Ectodermal cell (in vitro differentiated cells): ENCODE data around the gene MEOX1.
"Not testable (repeated sequence)": the region's sequence is repeated elsewhere in the genome, so short reads cannot be mapped to it uniquely, and the experiment has no call there.

Experiments used
- H3K27ac ChIP-seq: 2 replicates; pipeline ENCODE4 v1.7.0; 2013; ENCODE audit warnings: mild to moderate bottlenecking, low read depth, low read length; ENCODE audit not compliant: insufficient read depth, poor library complexity, severe bottlenecking
- H3K27me3 ChIP-seq: 2 replicates; pipeline ENCODE4 v1.7.0; 2013; ENCODE audit warnings: mild to moderate bottlenecking, low read length; ENCODE audit not compliant: insufficient read depth, control insufficient read depth, poor library complexity, severe bottlenecking
- H3K36me3 ChIP-seq: one replicate; pipeline ENCODE4 v1.7.0; 2013; ENCODE audit warnings: low read length; ENCODE audit not compliant: control insufficient read depth, insufficient read depth
- H3K4me1 ChIP-seq: one replicate; pipeline ENCODE4 v1.7.0; 2013; ENCODE audit warnings: low read length; ENCODE audit not compliant: control insufficient read depth, insufficient read depth
- H3K4me3 ChIP-seq: 2 replicates; pipeline ENCODE4 v1.7.0; 2013; ENCODE audit warnings: low read depth, low read length, control low read depth; ENCODE audit not compliant: insufficient read depth
- H3K9me3 ChIP-seq: 2 replicates; pipeline ENCODE4 v1.7.0; 2013; ENCODE audit warnings: mild to moderate bottlenecking, low read length, moderate library complexity; ENCODE audit not compliant: control insufficient read depth
- WGBS, 2 experiments: methylation state at CpG; one replicate each; pipeline ENCODE4 v1.1.7; 2013; ENCODE audit warnings: missing lambda C conversion rate in 2 of 2; 5-methylcytosine and 5-hydroxymethylcytosine counted together

MEOX1 gene

DNA sequence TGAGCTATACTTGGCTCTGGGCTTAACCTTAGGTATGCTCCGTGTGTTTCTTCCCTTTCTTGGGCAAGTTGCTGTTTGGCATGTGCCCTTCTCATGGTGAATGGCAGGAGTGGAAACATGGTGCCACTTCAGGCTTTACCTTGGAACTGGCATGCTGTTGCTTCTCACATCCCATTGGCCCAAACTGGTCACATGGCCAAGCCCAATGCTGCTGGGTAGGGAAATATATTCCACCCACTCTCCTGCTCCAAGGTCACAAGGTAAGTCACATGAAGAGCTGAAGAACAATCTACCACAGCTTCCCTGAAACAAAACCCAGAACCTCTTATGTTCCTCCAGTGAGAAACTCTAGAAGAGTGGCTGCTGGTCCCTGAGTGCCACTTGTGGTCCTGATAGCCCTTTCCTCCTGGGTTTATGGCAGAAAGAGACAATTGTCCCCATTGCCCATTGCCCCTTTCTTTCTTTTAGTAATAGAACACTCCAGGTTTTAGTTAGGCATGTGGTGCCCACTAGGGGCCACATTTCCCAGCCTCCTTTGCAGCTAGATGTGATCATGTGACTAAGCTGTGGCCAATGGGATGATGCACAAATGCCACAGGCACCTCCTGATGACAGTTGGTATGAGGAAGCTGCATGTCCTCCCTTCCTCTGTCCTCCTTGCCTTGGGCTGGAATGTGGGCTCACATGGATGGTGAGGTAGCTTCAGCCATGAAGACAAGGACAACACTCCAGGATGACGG lies 50.3 kb downstream of the MEOX1 start:
- Histone ChIP-seq H3K36me3 (no peaks in the 10 kb centered on the region), H3K9me3 (no peaks in the 10 kb centered on the region), H3K27ac (no peak overlapping the region), H3K4me1 (no peaks in the 10 kb centered on the region), H3K27me3 (no peaks in the 10 kb centered on the region), H3K4me3 (no peak overlapping the region)
- WGBS, 2 experiments, result 91 to 96% methylated on average over 2 of the region's 2 CpGs

DNA sequence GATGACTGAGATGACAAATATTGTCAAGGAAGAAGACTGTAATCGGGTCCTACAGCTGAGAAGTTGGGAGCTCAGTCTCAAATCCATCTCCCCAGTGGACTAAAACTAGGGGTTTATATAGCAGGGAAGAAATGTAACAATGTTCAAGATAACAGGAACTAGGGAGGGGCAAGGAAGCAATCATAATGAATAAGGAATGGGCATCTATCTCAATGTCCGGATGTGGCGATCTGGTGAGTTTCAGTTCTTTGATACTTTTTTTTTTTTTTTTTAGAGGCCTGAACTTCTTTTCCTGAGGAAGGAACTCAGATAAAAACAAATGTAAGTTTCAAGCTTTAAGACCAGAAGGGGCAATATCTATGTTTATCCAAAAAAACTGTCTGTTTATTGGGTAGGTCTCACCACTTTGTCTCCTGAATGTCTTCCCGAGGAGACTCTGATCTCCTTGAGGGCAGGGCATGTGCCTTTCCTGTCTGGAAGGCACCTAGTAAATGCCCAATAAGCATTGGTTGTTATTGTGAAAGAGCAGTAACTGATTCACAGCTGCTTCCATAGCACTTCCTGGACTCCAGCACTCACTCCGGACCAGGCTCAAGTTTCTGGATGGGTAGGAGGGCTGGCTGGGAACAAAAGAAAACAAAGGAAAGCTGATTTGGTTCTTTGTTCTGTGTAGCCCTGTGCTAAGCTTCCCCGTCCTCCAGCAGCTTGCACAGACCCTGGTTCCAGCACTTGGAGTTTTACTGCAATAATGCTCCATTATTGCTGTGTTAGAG lies 51.9 kb downstream of the MEOX1 start:
- H3K4me3 ChIP-seq, result no peak overlapping the region
- H3K27me3 ChIP-seq, result no peaks in the 10 kb centered on the region
- H3K9me3 ChIP-seq, result no peaks in the 10 kb centered on the region
- WGBS, 2 experiments, result 67 to 68% methylated on average over 6 of the region's 6 CpGs
- H3K4me1 ChIP-seq, result no peaks in the 10 kb centered on the region
- H3K27ac ChIP-seq, result no peak overlapping the region
- H3K36me3 ChIP-seq, result no peaks in the 10 kb centered on the region

DNA sequence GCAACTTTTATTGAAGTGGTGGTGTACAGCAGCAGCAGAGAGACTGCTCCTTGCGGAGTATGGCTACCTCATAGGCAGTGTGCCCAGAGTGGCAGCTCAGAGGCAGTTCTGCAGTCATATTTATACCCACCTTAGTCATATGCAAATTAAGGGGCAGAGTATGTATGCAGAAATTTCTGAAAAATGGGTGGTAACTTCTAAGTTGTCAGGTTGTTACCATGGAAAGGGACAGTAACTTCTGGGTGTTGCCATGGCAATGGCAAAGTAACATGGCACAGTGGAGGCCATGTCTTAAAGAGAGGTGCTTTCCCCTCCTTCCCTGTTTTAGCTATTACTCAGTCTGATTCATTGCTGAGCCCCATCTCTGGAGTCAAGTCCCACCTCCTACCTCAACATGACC lies 53.4 kb downstream of the MEOX1 start:
- no peaks in the 10 kb centered on the region for H3K4me1 ChIP-seq
- H3K9me3 ChIP-seq, result no peaks in the 10 kb centered on the region
- 100% methylated on average over 1 of the region's 1 CpG for WGBS, 2 experiments
- H3K36me3 ChIP-seq, result no peaks in the 10 kb centered on the region
- no peak overlapping the region for H3K4me3 ChIP-seq
- H3K27me3 ChIP-seq, result no peaks in the 10 kb centered on the region
- no peak overlapping the region for H3K27ac ChIP-seq

DNA sequence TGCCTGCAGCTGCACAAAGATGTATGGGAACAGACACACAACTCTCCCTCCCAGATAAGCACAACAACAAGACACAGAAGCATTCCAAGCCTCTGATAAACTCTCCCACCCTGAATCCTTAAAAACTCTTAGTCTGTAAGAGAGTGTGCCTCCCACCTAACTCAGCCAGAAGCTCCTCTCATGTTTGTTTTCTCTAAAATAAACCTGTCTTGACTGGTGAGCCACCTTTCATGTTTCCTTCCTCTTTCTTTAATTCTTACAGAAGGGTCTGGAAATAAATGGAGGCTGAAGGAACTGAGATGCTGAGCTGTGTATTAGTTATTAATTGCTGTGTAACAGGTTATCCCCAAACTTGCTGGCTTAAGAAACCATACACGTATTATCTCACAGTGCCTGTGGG lies 57.2 kb downstream of the MEOX1 start:
- no peaks in the 10 kb centered on the region for H3K36me3 ChIP-seq
- no peaks in the 10 kb centered on the region for H3K9me3 ChIP-seq
- H3K4me3 ChIP-seq, result no peak overlapping the region
- H3K27me3 ChIP-seq, result no peaks in the 10 kb centered on the region
- H3K4me1 ChIP-seq, result no peaks in the 10 kb centered on the region
- 91 to 95% methylated on average over 1 of the region's 1 CpG for WGBS, 2 experiments
- no peak overlapping the region for H3K27ac ChIP-seq

DNA sequence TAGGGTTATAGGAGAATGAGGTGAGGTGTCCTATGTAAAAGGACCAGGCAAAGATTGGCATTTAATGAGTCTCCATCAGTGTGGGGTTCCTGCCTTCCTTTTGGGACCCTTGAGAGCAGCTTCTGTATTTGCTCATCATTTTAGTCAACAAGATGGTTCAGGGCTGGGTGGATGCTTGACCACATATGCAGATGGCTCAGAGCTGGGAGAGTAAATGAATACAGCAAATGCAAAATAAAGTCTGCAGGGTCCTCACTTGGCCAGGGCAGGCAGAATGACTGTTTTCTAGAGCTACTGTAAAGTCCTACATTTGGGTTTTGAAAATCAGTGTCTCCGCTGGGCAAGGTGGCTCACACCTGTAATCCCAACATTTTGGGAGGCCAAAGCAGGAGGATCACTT lies 58.4 kb downstream of the MEOX1 start:
- H3K4me1 ChIP-seq, result peaks cover 3% of the 10 kb centered on the region
- H3K36me3 ChIP-seq, result no peaks in the 10 kb centered on the region
- H3K4me3 ChIP-seq, result no peak overlapping the region
- no peaks in the 10 kb centered on the region for H3K9me3 ChIP-seq
- no peak overlapping the region for H3K27ac ChIP-seq
- 95 to 100% methylated on average over 1 of the region's 1 CpG for WGBS, 2 experiments
- H3K27me3 ChIP-seq, result no peaks in the 10 kb centered on the region

DNA sequence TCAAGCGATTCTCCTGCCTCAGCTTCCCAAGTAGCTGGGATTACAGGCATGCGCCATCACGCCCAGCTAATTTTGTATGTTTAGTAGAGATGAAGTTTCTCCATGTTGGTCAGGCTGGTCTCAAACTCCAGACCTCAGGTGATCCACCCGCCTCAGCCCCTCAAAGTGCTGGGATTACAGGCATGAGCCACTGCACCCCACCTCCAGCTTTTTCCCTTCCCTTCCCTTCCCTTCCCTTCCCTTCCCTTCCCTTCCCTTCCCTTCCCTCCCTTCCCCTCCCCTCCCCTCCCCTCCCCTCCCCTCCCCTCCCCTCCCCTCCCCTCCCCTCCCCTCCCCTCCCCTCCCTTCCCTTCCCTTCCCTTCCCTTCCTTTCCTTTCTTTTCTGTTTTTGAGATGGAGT lies 59.2 kb downstream of the MEOX1 start:
- H3K36me3 ChIP-seq, H3K9me3 ChIP-seq, H3K4me3 ChIP-seq, H3K27me3 ChIP-seq, H3K4me1 ChIP-seq, H3K27ac ChIP-seq: not testable (repeated sequence)
- 96 to 99% methylated on average over 4 of the region's 4 CpGs for WGBS, 2 experiments

DNA sequence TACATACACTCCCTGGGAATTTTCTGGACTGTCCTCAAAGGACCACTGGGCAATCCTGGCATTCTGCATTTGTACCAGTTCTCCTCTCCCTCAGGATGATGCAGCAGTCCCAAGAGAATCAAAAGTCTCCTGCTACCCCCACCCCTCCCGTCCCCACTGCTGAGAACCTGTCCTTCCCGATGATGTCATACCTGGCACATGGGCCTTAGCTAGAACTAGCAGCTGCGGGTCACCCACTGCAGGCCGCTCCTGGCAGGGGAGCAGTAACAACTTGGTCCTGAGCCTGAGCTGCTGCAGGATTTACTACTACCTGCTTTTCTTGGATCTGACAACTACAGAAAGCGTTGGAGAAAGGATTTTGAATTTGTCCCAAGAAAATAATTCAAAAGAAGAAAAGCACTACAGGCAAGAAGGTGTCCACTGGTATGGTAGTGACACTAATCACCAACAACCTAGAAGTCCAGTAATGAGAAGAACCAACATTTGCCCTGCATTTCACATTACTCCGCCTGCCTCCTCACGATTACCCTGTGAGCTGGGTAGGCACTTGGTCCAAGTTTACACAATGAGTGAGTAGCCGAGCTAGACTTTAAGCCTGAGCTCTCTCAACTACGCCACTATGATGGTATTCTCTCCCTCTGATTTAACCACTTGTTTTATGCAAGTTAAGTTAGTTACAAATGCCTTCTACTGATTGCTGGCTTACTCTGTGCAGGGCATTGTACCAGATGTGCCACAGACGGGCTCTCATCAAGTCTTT lies 60.3 kb downstream of the MEOX1 start:
- Histone ChIP-seq H3K4me1 (peaks cover 3% of the 10 kb centered on the region), H3K36me3 (no peaks in the 10 kb centered on the region), H3K27me3 (no peaks in the 10 kb centered on the region), H3K9me3 (no peaks in the 10 kb centered on the region), H3K4me3 (no peak overlapping the region), H3K27ac (no peak overlapping the region)
- WGBS, 2 experiments, result 84 to 87% methylated on average over 10 of the region's 10 CpGs

DNA sequence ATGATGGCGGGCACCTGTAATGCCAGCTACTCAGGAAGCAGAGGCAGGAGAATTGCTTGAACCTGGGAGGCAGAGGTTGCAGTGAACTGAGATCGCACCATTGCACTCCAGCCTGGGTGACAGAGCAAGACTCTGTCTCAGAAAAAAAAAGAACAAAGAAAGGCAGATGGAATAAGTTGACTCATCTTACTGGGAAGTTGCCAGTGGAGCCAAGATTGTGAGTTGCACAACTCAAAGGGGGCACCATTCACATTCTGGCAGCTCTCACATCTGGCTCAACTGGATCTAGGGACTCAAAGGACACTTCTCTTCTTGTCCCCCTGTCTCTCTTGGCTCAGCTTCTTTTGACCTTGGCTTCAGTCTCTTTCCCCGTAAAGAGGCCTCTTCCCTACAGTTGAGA lies 61.9 kb downstream of the MEOX1 start:
- no peaks in the 10 kb centered on the region for H3K27me3 ChIP-seq
- H3K9me3 ChIP-seq, result no peaks in the 10 kb centered on the region
- H3K4me3 ChIP-seq, result no peak overlapping the region
- H3K4me1 ChIP-seq, result peaks cover 3% of the 10 kb centered on the region
- no peak overlapping the region for H3K27ac ChIP-seq
- 91 to 94% methylated on average over 3 of the region's 3 CpGs for WGBS, 2 experiments
- H3K36me3 ChIP-seq, result no peaks in the 10 kb centered on the region

DNA sequence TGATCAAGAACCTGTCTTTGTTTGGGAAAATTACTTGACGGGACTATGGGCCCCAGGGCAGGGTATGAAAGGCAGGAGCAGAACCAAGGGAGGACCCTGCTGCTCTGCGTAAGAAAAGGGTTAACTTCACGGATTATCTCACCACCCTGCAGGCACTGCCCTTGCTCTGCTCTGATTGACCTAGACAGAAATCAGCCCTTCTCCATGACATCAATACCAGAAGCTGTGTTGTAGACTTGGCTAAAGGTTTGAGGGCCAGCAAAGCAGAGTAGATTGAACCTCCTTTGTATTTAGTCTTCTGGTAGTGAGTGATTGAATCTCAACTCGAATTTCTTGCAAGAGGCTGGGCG lies 62.7 kb downstream of the MEOX1 start:
- Histone ChIP-seq H3K27me3 (no peaks in the 10 kb centered on the region), H3K36me3 (no peaks in the 10 kb centered on the region), H3K9me3 (no peaks in the 10 kb centered on the region), H3K4me1 (peaks cover 3% of the 10 kb centered on the region), H3K27ac (no peak overlapping the region), H3K4me3 (no peak overlapping the region)
- WGBS, 2 experiments, result 53 to 57% methylated on average over 5 of the region's 5 CpGs

DNA sequence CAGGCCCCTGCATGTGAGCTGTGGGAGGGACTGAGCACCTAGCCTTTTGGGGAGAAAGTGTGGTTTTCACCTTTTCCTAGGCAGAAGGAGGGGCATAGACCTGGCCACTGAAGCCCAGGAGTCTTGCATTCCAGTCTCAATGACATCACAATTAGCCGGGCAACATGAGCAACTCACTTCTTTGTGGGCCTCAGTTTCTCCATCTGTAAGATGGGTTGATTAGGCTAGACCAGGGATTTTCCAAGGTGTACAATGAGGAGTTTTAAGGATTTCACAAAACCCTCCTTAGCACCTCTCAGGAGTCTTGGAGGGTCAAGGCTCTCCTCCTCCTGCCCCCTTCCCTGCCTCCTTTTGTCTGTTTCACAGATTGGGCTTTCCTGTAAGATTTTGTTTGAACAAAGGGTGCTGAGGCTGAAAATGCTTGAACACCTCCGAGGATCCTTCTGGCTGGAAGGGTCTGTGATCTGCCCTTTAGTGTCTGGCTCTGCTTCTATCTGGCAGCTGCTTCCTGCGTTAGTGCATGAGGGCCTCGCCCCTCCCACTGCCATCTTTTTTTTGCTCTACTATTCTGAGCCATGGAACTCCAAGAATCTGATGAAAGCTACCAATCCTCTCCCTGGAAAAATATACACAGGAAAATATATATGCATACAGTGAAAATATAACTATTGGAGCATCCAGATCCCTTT lies 63.2 kb downstream of the MEOX1 start:
- Histone ChIP-seq H3K4me3 (no peak overlapping the region), H3K4me1 (peaks cover 3% of the 10 kb centered on the region), H3K36me3 (no peaks in the 10 kb centered on the region), H3K27me3 (no peaks in the 10 kb centered on the region), H3K27ac (no peak overlapping the region), H3K9me3 (no peaks in the 10 kb centered on the region)
- WGBS, 2 experiments, result 81 to 89% methylated on average over 4 of the region's 4 CpGs
